HEK293 (cell line): ENCODE data around the gene NCOA7.
A peak's percentile ranks its signal among the peaks of the same experiment; 100 is the strongest.

Source experiments
- CTCF ChIA-PET: fragments of 350-600 bp; formaldehyde crosslinking; extraction: SDS; loops from one replicate; lab custom pipeline; 2021; ENCODE audit warnings: antibody characterized with exemption; lab: Yijun Ruan, JAX
- POLR2A ChIA-PET: fragments of 300-600 bp; formaldehyde crosslinking; extraction: SDS; loops from one replicate; lab custom pipeline; 2020; ENCODE audit warnings: antibody characterized with exemption, inconsistent platforms; lab: Yijun Ruan, JAX
- H3K27ac ChIP-seq: fragments of 200-500 bp; sonication (Bioruptor generic); 2 replicates; pipeline ENCODE4 v1.5.1; 2014; ENCODE audit warnings: low read depth, low read length, control low read depth, inconsistent platforms; ENCODE audit errors: extremely low read depth
- H3K36me3 ChIP-seq, 2 experiments: fragments of 200-500 bp in 1 of 2; sonication (Bioruptor generic) in 1 of 2; 1 replicate in 1 of 2; 2 replicates in 1 of 2; pipeline ENCODE4 v1.5.1; 2014 to 2017; ENCODE audit warnings: inconsistent platforms in 2 of 2, low read length in 2 of 2; ENCODE audit not compliant: control insufficient read depth in 2 of 2, insufficient read depth in 1 of 2
- H3K4me1 ChIP-seq: fragments of 200-500 bp; sonication (Bioruptor generic); 2 replicates; pipeline ENCODE4 v1.5.1; 2014; ENCODE audit warnings: mild to moderate bottlenecking, low read length, inconsistent platforms; ENCODE audit not compliant: control insufficient read depth, insufficient read depth
- H3K4me3 ChIP-seq: 2 replicates; pipeline ENCODE4 v1.5.1; 2011; ENCODE audit warnings: low read depth, mild to moderate bottlenecking, control low read depth, low read length, moderate library complexity
- H3K9me3 ChIP-seq: fragments of 200-500 bp; sonication (Bioruptor generic); 2 replicates; pipeline ENCODE4 v1.5.1; 2014; ENCODE audit warnings: low read depth, low read length, inconsistent platforms; ENCODE audit not compliant: control insufficient read depth, insufficient read depth
- KLF17 ChIP-seq: fragments of 450-650 bp; formaldehyde crosslinking; IDR thresholded peaks from 2 replicates; pipeline ENCODE4 v1.5.1; 2016; ENCODE audit warnings: missing biosample characterization, missing genetic modification characterization
- PRDM6 ChIP-seq: fragments of 450-650 bp; formaldehyde crosslinking; IDR thresholded peaks from 2 replicates; pipeline ENCODE4 v1.5.1; 2017; ENCODE audit warnings: missing biosample characterization, missing genetic modification characterization
- SCRT1 ChIP-seq: fragments of 450-650 bp; formaldehyde crosslinking; IDR thresholded peaks from 2 replicates; pipeline ENCODE4 v1.5.1; 2016; ENCODE audit warnings: missing biosample characterization, missing genetic modification characterization, borderline replicate concordance
- SETDB1 ChIP-seq: IDR thresholded peaks from one replicate; pipeline ENCODE4 v1.6.1; 2017; ENCODE audit warnings: mild to moderate bottlenecking, low read length, moderate library complexity, mixed read lengths; ENCODE audit not compliant: insufficient read length
- SP7 ChIP-seq: fragments of 450-650 bp; formaldehyde crosslinking; IDR thresholded peaks from 2 replicates; pipeline ENCODE4 v1.5.1; 2016; ENCODE audit warnings: missing biosample characterization, missing genetic modification characterization
- ZNF121 ChIP-seq: fragments of 450-650 bp; formaldehyde crosslinking; IDR thresholded peaks from 2 replicates; pipeline ENCODE4 v1.5.1; 2016; ENCODE audit warnings: missing biosample characterization, missing genetic modification characterization
- ZNF146 ChIP-seq: fragments of 450-650 bp; formaldehyde crosslinking; IDR thresholded peaks from 2 replicates; pipeline ENCODE4 v1.5.1; 2016; ENCODE audit warnings: missing biosample characterization, missing genetic modification characterization
- ZNF274 ChIP-seq, 2 experiments: fragments of 200-500 bp in 1 of 2; fragments of 450-650 bp in 1 of 2; sonication (Bioruptor generic) in 1 of 2; formaldehyde crosslinking in 1 of 2; IDR thresholded peaks; 2 replicates each; pipeline versions ENCODE4 v1.5.1 to v1.6.1; 2014 to 2016; ENCODE audit warnings: borderline replicate concordance in 1 of 2, inconsistent platforms in 1 of 2, low read length in 1 of 2, missing biosample characterization in 1 of 2, missing genetic modification characterization in 1 of 2
- ZNF394 ChIP-seq: fragments of 450-650 bp; formaldehyde crosslinking; IDR thresholded peaks from 2 replicates; pipeline ENCODE4 v1.5.1; 2016; ENCODE audit warnings: missing biosample characterization, missing genetic modification characterization, mild to moderate bottlenecking, moderate library complexity, borderline replicate concordance
- ZNF654 ChIP-seq: fragments of 450-650 bp; formaldehyde crosslinking; IDR thresholded peaks from 2 replicates; pipeline ENCODE4 v1.5.1; 2016; ENCODE audit warnings: low read depth, missing biosample characterization, missing genetic modification characterization
- ZNF701 ChIP-seq: fragments of 450-650 bp; formaldehyde crosslinking; IDR thresholded peaks from 2 replicates; pipeline ENCODE4 v1.5.1; 2016; ENCODE audit warnings: missing biosample characterization, missing genetic modification characterization
- ZNF707 ChIP-seq: fragments of 450-650 bp; formaldehyde crosslinking; IDR thresholded peaks from 2 replicates; pipeline ENCODE4 v1.5.1; 2016; ENCODE audit warnings: missing biosample characterization, missing genetic modification characterization

NCOA7 gene

GRCh38 chr6:125781314-125781868 is 9.4 kb upstream of the NCOA7 start (continued):
- TF ChIP-seq PRDM6 (tag by site-specific recombination) (0 out of 2 replicates have a peak, but pooled peaks have one; percentile 1), ZNF394 (tag by site-specific recombination) (no peak), SCRT1 (tag by site-specific recombination) (no peak), KLF17 (tag by site-specific recombination) (no peak), ZNF701 (no peak), SETDB1 (no peak), ZNF707 (tag by site-specific recombination) (no peak)
- TF ChIP-seq, all 188 proteins: peak for 7

GRCh38 chr6:125784365-125784764 is 6.4 kb upstream of the NCOA7 start:
- TF ChIP-seq ZNF274 (IDR thresholded peaks at IDR 0.05; ENCODE audit: low read length) (no peak), ZNF274 (tag by site-specific recombination; IDR thresholded peaks at IDR 0.05; ENCODE audit: borderline replicate concordance) (no peak), PRDM6 (tag by site-specific recombination) (peak; percentile 34; the same call in 1 of the 2 replicates), ZNF146 (no peak), SP7 (tag by site-specific recombination) (no peak)
- no peak overlapping the region for H3K4me3 ChIP-seq
- CTCF ChIA-PET = interaction anchor here (0.6 to 1.8 kb wide), 7 partner anchors 73 to 190 kb away, joined by 3 to 10 read pairs (median 5); partner anchors contain the start of gene HINT3
- POLR2A ChIA-PET = no interaction called here
- H3K4me1 ChIP-seq = peaks cover 5% of the 10 kb centered on the region; the same call in 1 of the 2 replicates
- no peak overlapping the region for H3K27ac ChIP-seq
- no peaks in the 10 kb centered on the region for H3K9me3 ChIP-seq
- no peaks in the 10 kb centered on the region for H3K36me3 ChIP-seq

GRCh38 chr6:125787791-125788190 is 3.0 kb upstream of the NCOA7 start:
- no peaks in the 10 kb centered on the region for H3K9me3 ChIP-seq
- H3K4me1 ChIP-seq = peaks cover 13% of the 10 kb centered on the region; the same call in 1 of the 2 replicates
- no peaks in the 10 kb centered on the region for H3K36me3 ChIP-seq
- TF ChIP-seq PRDM6 (tag by site-specific recombination) (peak; percentile 14; the same call in 1 of the 2 replicates), ZNF654 (tag by site-specific recombination) (peak; percentile 48), ZNF121 (tag by site-specific recombination) (no peak), SCRT1 (tag by site-specific recombination) (no peak)
- H3K27ac ChIP-seq = no peak overlapping the region
- ChIA-PET CTCF (interaction anchor here (0.7 to 3.5 kb wide), 7 partner anchors 8 to 187 kb away, joined by 3 to 30 read pairs (median 5); no protein-coding TSS in a partner anchor), POLR2A (no interaction called here)
- H3K4me3 ChIP-seq = no peak overlapping the region
